ENCODE data around the gene MRAP2. TPM values are rescaled to one million over a fixed set of nuclear protein-coding genes. Genes with fewer than 3 reads are reported as not detected.
"Not testable (repeated sequence)": the region's sequence is repeated elsewhere in the genome, so short reads cannot be mapped to it uniquely, and the experiment has no call there.

The MRAP2 gene
- total and polyA plus RNA-seq, 2 donors (not counting 1 experiment from before 2014, with no cell fraction given), result 0.03 to 0.17 TPM

DNA sequence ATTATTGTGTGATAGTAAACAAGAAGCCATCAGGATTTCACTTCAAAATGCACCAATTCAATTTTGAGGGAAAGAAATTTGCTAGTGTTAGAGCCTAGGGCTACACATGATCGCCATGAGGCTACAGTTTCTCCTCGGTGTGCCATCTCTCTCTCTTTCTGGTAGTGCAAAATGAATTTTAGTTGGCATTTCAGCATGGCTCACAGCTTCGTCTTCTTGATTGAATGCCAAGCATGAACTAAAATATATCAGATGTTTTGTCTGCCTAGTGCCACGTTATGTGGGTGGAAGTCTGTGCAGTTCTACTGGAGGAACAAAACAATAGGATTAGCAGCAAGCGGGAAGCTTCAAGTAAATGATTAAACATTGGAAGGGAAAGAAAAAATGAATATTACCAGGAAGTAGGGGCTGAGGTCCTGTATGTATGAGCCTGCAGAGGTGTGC lies 6.8 kb upstream of the MRAP2 start:
- no peaks in the 10 kb centered on the region for H3K4me1 ChIP-seq (ENCODE audit: control insufficient read depth, extremely low read depth, insufficient read depth, low read length)
- H3K4me3 ChIP-seq (replicated peaks in 1 of 4; ENCODE audit: control extremely low read depth in 1 of 4, insufficient read depth in 1 of 4, low read depth in 3 of 4, low read length in 4 of 4), result no peak overlapping the region
- H3K9me3 ChIP-seq (ENCODE audit: control insufficient read depth, insufficient read depth, low read depth, low read length), result no peaks in the 10 kb centered on the region
- H3K27ac ChIP-seq (ENCODE audit: insufficient read depth, low read length), result no peak overlapping the region
- no peaks in the 10 kb centered on the region for H3K36me3 ChIP-seq (ENCODE audit: control insufficient read depth, insufficient read depth, low read length)
- TF ChIP-seq EZH2 (IDR thresholded peaks at IDR 0.05; ENCODE audit: low read length, missing control alignments) (no peak), CTCF (conservative IDR thresholded peaks at IDR 0.05 in 1 of 2, IDR thresholded peaks at IDR 0.05 in 1 of 2; ENCODE audit: low read depth in 1 of 2, low read length in 2 of 2) (no peak)
- no peak for DNase-seq (ENCODE audit: low read depth in 2 of 2)
- no peak overlapping the region for H3K4me2 ChIP-seq (ENCODE audit: extremely low read depth, insufficient read depth, low read length)
- no peaks in the 10 kb centered on the region for H3K79me2 ChIP-seq (ENCODE audit: control insufficient read depth, insufficient read depth, low read length)
- H2AFZ ChIP-seq (ENCODE audit: low read length), result no peak overlapping the region
- no peaks in the 10 kb centered on the region for H4K20me1 ChIP-seq (ENCODE audit: control insufficient read depth, extremely low read depth, insufficient read depth, low read length)
- no peaks in the 10 kb centered on the region for H3K27me3 ChIP-seq (ENCODE audit: control insufficient read depth, insufficient read depth, low read length)
- no peak overlapping the region for H3K9ac ChIP-seq (ENCODE audit: insufficient read depth, low read length)

DNA sequence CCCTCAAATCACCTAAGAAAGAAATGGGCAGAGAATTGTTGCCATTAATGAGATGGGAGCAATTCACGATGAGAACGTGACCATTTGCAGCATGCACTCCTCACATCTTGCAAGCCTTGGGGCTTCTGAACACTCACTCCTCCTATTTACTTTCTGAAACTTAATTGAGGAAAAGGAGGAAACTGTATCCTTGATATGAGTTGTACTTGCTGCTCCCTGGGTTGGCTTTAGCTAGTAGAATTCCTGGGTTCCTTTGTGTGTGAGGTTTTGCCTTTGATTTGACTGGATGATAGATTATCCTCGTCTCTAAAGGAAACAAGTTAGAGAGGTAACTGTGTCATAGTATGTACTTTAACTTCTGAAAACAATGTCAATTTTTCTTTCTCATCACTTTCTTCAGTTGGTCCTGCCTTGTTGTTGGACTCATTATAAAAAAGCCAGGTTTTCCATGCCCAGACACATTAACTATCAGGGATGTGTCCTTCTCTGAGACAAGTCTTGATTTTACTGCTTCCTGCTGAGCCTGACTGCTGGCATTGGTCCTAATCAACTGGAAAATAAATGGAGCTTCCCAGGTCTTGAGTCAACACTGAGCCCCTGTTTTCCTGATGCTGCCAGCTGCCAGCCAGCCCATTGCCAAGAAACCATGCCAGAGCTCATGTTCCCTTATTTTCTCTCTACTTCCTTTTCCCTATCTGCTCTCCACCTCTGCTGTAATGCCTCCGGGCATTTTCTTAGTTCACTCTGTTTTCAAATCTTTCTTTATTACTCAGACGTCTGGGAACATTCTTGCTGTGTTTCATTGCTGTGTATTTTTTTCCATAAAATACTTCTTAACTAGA lies 6.0 kb upstream of the MRAP2 start:
- Histone ChIP-seq H4K20me1 (ENCODE audit: control insufficient read depth, extremely low read depth, insufficient read depth, low read length) (no peaks in the 10 kb centered on the region), H3K4me3 (replicated peaks in 1 of 4; ENCODE audit: control extremely low read depth in 1 of 4, insufficient read depth in 1 of 4, low read depth in 3 of 4, low read length in 4 of 4) (no peak overlapping the region), H3K27ac (ENCODE audit: insufficient read depth, low read length) (no peak overlapping the region), H3K36me3 (ENCODE audit: control insufficient read depth, insufficient read depth, low read length) (no peaks in the 10 kb centered on the region), H3K27me3 (ENCODE audit: control insufficient read depth, insufficient read depth, low read length) (no peaks in the 10 kb centered on the region), H3K4me2 (ENCODE audit: extremely low read depth, insufficient read depth, low read length) (no peak overlapping the region), H3K9me3 (ENCODE audit: control insufficient read depth, insufficient read depth, low read depth, low read length) (no peaks in the 10 kb centered on the region), H3K4me1 (ENCODE audit: control insufficient read depth, extremely low read depth, insufficient read depth, low read length) (no peaks in the 10 kb centered on the region), H3K79me2 (ENCODE audit: control insufficient read depth, insufficient read depth, low read length) (no peaks in the 10 kb centered on the region), H3K9ac (ENCODE audit: insufficient read depth, low read length) (no peak overlapping the region), H2AFZ (ENCODE audit: low read length) (no peak overlapping the region)
- DNase-seq (ENCODE audit: low read depth in 2 of 2), result peak in 1 of 2 donors; percentile 77
- TF ChIP-seq CTCF (conservative IDR thresholded peaks at IDR 0.05 in 1 of 2, IDR thresholded peaks at IDR 0.05 in 1 of 2; ENCODE audit: low read depth in 1 of 2, low read length in 2 of 2) (no peak), EZH2 (IDR thresholded peaks at IDR 0.05; ENCODE audit: low read length, missing control alignments) (no peak)

GRCh38 chr6:84028350-84028749 lies 5.2 kb upstream of the MRAP2 start:
- H3K4me2 ChIP-seq (ENCODE audit: extremely low read depth, insufficient read depth, low read length), result no peak overlapping the region
- TF ChIP-seq EZH2 (IDR thresholded peaks at IDR 0.05; ENCODE audit: low read length, missing control alignments) (no peak), CTCF (conservative IDR thresholded peaks at IDR 0.05 in 1 of 2, IDR thresholded peaks at IDR 0.05 in 1 of 2; ENCODE audit: low read depth in 1 of 2, low read length in 2 of 2) (no peak)
- no peaks in the 10 kb centered on the region for H3K36me3 ChIP-seq (ENCODE audit: control insufficient read depth, insufficient read depth, low read length)
- no peaks in the 10 kb centered on the region for H4K20me1 ChIP-seq (ENCODE audit: control insufficient read depth, extremely low read depth, insufficient read depth, low read length)
- peaks cover 4% of the 10 kb centered on the region for H3K27me3 ChIP-seq (ENCODE audit: control insufficient read depth, insufficient read depth, low read length)
- H2AFZ ChIP-seq (ENCODE audit: low read length), result no peak overlapping the region
- H3K4me3 ChIP-seq (replicated peaks in 1 of 4; ENCODE audit: control extremely low read depth in 1 of 4, insufficient read depth in 1 of 4, low read depth in 3 of 4, low read length in 4 of 4), result no peak overlapping the region
- H3K4me1 ChIP-seq (ENCODE audit: control insufficient read depth, extremely low read depth, insufficient read depth, low read length), result no peaks in the 10 kb centered on the region
- H3K79me2 ChIP-seq (ENCODE audit: control insufficient read depth, insufficient read depth, low read length), result no peaks in the 10 kb centered on the region
- no peak overlapping the region for H3K27ac ChIP-seq (ENCODE audit: insufficient read depth, low read length)
- no peak overlapping the region for H3K9ac ChIP-seq (ENCODE audit: insufficient read depth, low read length)
- no peak for DNase-seq (ENCODE audit: low read depth in 2 of 2)
- H3K9me3 ChIP-seq (ENCODE audit: control insufficient read depth, insufficient read depth, low read depth, low read length), result no peaks in the 10 kb centered on the region

- not testable (repeated sequence) for H3K4me3 ChIP-seq (replicated peaks in 1 of 4; ENCODE audit: control extremely low read depth in 1 of 4, insufficient read depth in 1 of 4, low read depth in 3 of 4, low read length in 4 of 4); H3K79me2 ChIP-seq (ENCODE audit: control insufficient read depth, insufficient read depth, low read length); H3K27ac ChIP-seq (ENCODE audit: insufficient read depth, low read length); H3K9me3 ChIP-seq (ENCODE audit: control insufficient read depth, insufficient read depth, low read depth, low read length); H3K9ac ChIP-seq (ENCODE audit: insufficient read depth, low read length); H3K36me3 ChIP-seq (ENCODE audit: control insufficient read depth, insufficient read depth, low read length); H3K4me1 ChIP-seq (ENCODE audit: control insufficient read depth, extremely low read depth, insufficient read depth, low read length); H3K4me2 ChIP-seq (ENCODE audit: extremely low read depth, insufficient read depth, low read length); DNase-seq (ENCODE audit: low read depth in 2 of 2); H2AFZ ChIP-seq (ENCODE audit: low read length); H3K27me3 ChIP-seq (ENCODE audit: control insufficient read depth, insufficient read depth, low read length); H4K20me1 ChIP-seq (ENCODE audit: control insufficient read depth, extremely low read depth, insufficient read depth, low read length)
Measured at GRCh38 chr6:84032000-84032399, 1.6 kb upstream of the MRAP2 start.
